ENCODE results near the gene SRGAP1. TPM values are rescaled to one million over a fixed set of nuclear protein-coding genes. Genes with fewer than 3 reads are reported as not detected.

SRGAP1 gene
- total RNA-seq, 6 donors from 2014 or later, result 4.7 to 36.7 (median 14.0) TPM

DNA sequence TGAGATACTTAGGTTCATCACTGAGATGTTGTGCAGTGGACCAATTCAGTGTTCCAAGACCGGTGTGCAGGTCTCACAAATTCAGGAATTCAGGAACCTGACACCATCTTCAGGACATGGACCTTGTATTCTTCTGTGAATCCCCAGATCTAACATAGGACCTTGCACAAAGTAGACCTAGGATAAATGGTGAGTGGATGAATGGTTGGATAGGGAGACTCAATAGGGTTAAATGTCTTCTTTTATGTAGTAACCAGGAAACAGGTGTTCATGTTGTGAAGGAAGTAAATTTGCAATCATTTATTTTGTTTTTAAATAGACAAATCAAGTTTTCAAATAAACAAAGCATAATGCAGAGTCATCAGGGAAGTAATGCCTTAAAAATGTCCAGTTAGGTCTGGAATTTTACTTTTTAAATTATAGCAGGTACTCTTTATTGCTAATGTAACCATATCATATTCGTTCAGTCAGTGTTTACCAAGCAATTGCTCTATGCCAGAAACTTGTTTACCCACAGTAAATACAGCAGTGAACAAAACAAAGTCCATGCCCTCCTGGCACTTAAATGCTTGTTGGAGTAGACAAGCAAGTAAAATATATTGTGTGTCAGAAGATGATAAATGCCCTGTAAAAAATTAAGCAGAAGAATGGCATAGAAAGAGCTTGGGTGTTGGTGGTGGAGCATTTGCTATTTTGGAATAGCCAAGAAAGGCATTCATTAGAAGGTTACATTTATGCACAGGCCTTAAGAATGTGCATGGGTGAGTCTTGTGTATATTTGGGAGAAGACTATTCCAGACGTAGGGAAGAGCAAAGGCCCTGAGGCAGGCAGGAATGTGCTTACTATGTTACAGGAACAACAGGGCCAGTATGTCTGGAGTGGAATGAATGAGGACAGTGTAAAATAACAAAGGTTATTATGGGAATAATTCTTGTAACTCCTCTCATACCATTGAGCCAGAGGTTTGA is 38.5 kb upstream of the SRGAP1 start:
- Histone ChIP-seq H3K27me3 (no peaks in the 10 kb centered on the region), H3K36me3 (peaks cover 0 to 15% (median 3%) of the 10 kb centered on the region in 4 donors), H3K4me3 (no peak overlapping the region), H3K9me3 (no peaks in the 10 kb centered on the region), H3K4me1 (peaks cover 0 to 2% (median 0%) of the 10 kb centered on the region in 4 donors), H3K27ac (no peak overlapping the region)
- no peak for DNase-seq
- no peak for TF ChIP-seq EP300 (IDR thresholded peaks at IDR 0.05)
- 65 to 70% methylated on average over 3 of the region's 3 CpGs for WGBS, 2 donors
- no peak for ATAC-seq (ENCODE audit: low FRiP score in 2 of 2)

- peaks cover 0 to 15% (median 3%) of the 10 kb centered on the region in 4 donors for H3K36me3 ChIP-seq
- ATAC-seq (ENCODE audit: low FRiP score in 2 of 2) (no peak), DNase-seq (no peak)
- no peak overlapping the region for H3K4me3 ChIP-seq
- 66 to 86% methylated on average over 5 of the region's 5 CpGs for WGBS, 2 donors
- H3K27ac ChIP-seq, result no peak overlapping the region
- no peaks in the 10 kb centered on the region for H3K27me3 ChIP-seq
- TF ChIP-seq POLR2AphosphoS5 (IDR thresholded peaks at IDR 0.05) (no peak), EP300 (IDR thresholded peaks at IDR 0.05) (no peak)
- peaks cover 0 to 2% (median 0%) of the 10 kb centered on the region in 4 donors for H3K4me1 ChIP-seq
- no peaks in the 10 kb centered on the region for H3K9me3 ChIP-seq
These were observed 35.9 kb upstream of the SRGAP1 start for GRCh38 chr12:63808631-63809030.

- Histone ChIP-seq H3K27ac (no peak overlapping the region), H3K9me3 (no peaks in the 10 kb centered on the region), H3K4me3 (no peak overlapping the region), H3K4me1 (peaks cover 0 to 2% (median 0%) of the 10 kb centered on the region in 4 donors), H3K36me3 (peaks cover 0 to 15% (median 3%) of the 10 kb centered on the region in 4 donors), H3K27me3 (no peaks in the 10 kb centered on the region)
- 58 to 63% methylated on average over 4 of the region's 4 CpGs for WGBS, 2 donors
- ATAC-seq (ENCODE audit: low FRiP score in 2 of 2), result no peak
- DNase-seq, result no peak
- TF ChIP-seq, protein P1, sequence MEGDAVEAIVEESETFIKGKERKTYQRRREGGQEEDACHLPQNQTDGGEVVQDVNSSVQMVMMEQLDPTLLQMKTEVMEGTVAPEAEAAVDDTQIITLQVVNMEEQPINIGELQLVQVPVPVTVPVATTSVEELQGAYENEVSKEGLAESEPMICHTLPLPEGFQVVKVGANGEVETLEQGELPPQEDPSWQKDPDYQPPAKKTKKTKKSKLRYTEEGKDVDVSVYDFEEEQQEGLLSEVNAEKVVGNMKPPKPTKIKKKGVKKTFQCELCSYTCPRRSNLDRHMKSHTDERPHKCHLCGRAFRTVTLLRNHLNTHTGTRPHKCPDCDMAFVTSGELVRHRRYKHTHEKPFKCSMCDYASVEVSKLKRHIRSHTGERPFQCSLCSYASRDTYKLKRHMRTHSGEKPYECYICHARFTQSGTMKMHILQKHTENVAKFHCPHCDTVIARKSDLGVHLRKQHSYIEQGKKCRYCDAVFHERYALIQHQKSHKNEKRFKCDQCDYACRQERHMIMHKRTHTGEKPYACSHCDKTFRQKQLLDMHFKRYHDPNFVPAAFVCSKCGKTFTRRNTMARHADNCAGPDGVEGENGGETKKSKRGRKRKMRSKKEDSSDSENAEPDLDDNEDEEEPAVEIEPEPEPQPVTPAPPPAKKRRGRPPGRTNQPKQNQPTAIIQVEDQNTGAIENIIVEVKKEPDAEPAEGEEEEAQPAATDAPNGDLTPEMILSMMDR (IDR thresholded peaks at IDR 0.05), result no peak
- TF ChIP-seq POLR2AphosphoS5 (IDR thresholded peaks at IDR 0.05), result no peak
- no peak for TF ChIP-seq EP300 (IDR thresholded peaks at IDR 0.05)
- TF ChIP-seq POLR2A (IDR thresholded peaks at IDR 0.05), result no peak
These were observed 34.9 kb upstream of the SRGAP1 start for GRCh38 chr12:63809566-63809965.

- Histone ChIP-seq H3K4me1 (peaks cover 0 to 2% (median 0%) of the 10 kb centered on the region in 4 donors), H3K27me3 (no peaks in the 10 kb centered on the region), H3K4me3 (no peak overlapping the region), H3K27ac (no peak overlapping the region), H3K36me3 (peaks cover 0 to 15% (median 3%) of the 10 kb centered on the region in 4 donors), H3K9me3 (no peaks in the 10 kb centered on the region)
- TF ChIP-seq POLR2AphosphoS5 (IDR thresholded peaks at IDR 0.05), result no peak
- no peak for TF ChIP-seq EP300 (IDR thresholded peaks at IDR 0.05)
- TF ChIP-seq, protein P1 (IDR thresholded peaks at IDR 0.05), result no peak
- TF ChIP-seq POLR2A (IDR thresholded peaks at IDR 0.05), result no peak
- no peak for ATAC-seq (ENCODE audit: low FRiP score in 2 of 2)
- DNase-seq, result no peak
- 83 to 86% methylated on average over 2 of the region's 2 CpGs for WGBS, 2 donors
These were observed 33.2 kb upstream of the SRGAP1 start for GRCh38 chr12:63811334-63811733.

DNA sequence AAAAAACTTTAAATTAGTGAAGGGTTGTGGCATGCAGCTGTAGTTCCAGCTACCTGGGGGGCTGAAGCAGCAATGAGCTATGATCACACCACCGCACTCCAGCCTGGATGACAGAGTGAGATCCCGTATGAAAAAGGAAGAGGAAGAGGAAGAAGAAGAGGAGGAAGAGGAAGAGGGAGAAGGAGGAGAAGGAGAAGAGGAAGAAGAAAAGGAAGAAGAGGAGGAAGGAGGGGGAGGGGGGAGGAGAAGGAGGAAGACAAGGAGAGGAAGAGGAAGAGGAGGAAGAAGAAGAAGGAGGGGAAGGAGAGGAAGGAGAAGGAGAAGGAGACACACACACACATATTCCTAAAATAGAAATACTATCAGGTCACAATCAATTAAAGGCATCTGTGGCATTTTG is 32.7 kb upstream of the SRGAP1 start:
- TF ChIP-seq EP300 (IDR thresholded peaks at IDR 0.05) (no peak), POLR2A (IDR thresholded peaks at IDR 0.05) (no peak)
- TF ChIP-seq, protein P1 (IDR thresholded peaks at IDR 0.05), result no peak
- Histone ChIP-seq H3K36me3 (peaks cover 0 to 15% (median 3%) of the 10 kb centered on the region in 4 donors), H3K4me3 (no peak overlapping the region), H3K27ac (no peak overlapping the region), H3K4me1 (peaks cover 0 to under 1% (median 0%) of the 10 kb centered on the region in 4 donors), H3K9me3 (no peaks in the 10 kb centered on the region), H3K27me3 (no peaks in the 10 kb centered on the region)
- no peak for DNase-seq
- ATAC-seq (ENCODE audit: low FRiP score in 2 of 2), result no peak
- WGBS, 2 donors, result 59 to 69% methylated on average over 2 of the region's 2 CpGs

Data from upper lobe of left lung (tissue), 6 donors.